ENCODE measurements around the gene PPIF.

GRCh38 chr10:79301754-79302530 lies 45.3 kb upstream of the PPIF start:
- no peak for TF ChIP-seq GLI4 (tag by site-specific recombination; IDR thresholded peaks at IDR 0.05)
- no peak for TF ChIP-seq ZNF670 (tag by site-specific recombination; IDR thresholded peaks at IDR 0.05; ENCODE audit: low read depth)
- no peak for TF ChIP-seq ZNF768 (tag by site-specific recombination; IDR thresholded peaks at IDR 0.05)
- TF ChIP-seq ZNF776 (tag by site-specific recombination; IDR thresholded peaks at IDR 0.05; ENCODE audit: borderline replicate concordance) = no peak
- TF ChIP-seq ZNF18 (tag by site-specific recombination; IDR thresholded peaks at IDR 0.05) = no peak
- no peak for TF ChIP-seq SP2 (tag by site-specific recombination; IDR thresholded peaks at IDR 0.05)
- no peak for TF ChIP-seq ZNF292 (tag by site-specific recombination; IDR thresholded peaks at IDR 0.05; ENCODE audit: borderline replicate concordance, low read depth)
- TF ChIP-seq HOXA7 (CRISPR knock-in tag; IDR thresholded peaks at IDR 0.05; ENCODE audit: borderline replicate concordance) = no peak
